HFF-Myc (cell line): ENCODE results near the gene CNOT8.

Source experiments
- DNase-seq: peaks from one replicate; pipeline ENCODE4 v3.0.0-alpha.2; 2011; ENCODE audit warnings: low read depth; ENCODE audit errors: extremely low read depth
- H3K4me3 ChIP-seq: replicated peaks from 2 replicates; pipeline ENCODE4 v1.5.1; 2011; ENCODE audit warnings: low read depth, mild to moderate bottlenecking, control low read depth, low read length
- TF ChIP-seq, protein P1 (sequence below): IDR thresholded peaks from 2 replicates; pipeline ENCODE4 v1.5.1; 2012; ENCODE audit warnings: mild to moderate bottlenecking, low read depth, low read length, control low read depth; ENCODE audit errors: missing control alignments

The CNOT8 gene

DNA sequence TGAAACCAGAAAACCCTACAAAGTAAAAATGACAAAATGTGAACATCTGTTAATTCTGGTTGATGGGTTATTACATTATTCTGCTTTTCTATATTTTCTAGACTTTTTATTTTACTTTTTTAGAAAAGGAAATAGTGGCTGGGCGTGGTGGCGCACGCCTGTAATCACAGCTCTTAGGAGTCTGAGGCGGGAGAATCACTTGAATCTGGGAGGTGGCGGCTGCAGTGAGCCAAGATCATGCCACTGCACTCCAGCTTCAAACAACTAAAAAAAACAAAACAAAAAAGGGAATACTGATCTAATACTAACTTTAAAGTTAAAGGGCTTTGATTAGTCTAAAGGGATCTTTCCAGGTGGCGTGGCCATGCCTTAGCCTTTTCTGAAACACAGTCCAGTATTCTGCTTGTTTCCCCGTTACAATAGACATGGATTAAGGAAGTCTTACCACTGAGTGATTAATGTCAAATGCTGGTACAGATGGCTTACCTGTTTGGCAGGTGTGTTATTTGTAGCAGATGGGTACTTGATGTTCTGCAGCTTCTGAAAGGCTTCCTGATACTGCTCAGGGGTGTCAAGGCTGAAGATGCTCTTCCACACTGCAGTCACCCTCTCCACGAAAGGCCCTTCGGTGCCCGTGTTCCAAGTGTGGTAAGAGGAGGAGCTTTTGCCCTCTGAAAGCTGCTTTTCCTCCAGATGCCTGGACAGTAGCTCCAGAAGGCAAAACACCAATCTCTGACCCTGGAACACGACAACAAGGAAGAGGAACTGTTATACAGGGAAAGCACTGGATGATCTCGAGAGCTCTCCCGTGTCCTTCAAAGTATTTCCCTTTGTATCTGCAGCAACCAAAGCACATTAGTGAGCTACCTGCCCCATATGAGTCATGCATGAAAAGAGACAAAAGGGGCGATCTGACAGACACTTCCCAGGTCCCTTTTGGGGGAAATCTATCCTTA lies 37.5 kb downstream of the CNOT8 start:
- DNase-seq = no peak
- TF ChIP-seq, protein P1, sequence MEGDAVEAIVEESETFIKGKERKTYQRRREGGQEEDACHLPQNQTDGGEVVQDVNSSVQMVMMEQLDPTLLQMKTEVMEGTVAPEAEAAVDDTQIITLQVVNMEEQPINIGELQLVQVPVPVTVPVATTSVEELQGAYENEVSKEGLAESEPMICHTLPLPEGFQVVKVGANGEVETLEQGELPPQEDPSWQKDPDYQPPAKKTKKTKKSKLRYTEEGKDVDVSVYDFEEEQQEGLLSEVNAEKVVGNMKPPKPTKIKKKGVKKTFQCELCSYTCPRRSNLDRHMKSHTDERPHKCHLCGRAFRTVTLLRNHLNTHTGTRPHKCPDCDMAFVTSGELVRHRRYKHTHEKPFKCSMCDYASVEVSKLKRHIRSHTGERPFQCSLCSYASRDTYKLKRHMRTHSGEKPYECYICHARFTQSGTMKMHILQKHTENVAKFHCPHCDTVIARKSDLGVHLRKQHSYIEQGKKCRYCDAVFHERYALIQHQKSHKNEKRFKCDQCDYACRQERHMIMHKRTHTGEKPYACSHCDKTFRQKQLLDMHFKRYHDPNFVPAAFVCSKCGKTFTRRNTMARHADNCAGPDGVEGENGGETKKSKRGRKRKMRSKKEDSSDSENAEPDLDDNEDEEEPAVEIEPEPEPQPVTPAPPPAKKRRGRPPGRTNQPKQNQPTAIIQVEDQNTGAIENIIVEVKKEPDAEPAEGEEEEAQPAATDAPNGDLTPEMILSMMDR = no peak

DNA sequence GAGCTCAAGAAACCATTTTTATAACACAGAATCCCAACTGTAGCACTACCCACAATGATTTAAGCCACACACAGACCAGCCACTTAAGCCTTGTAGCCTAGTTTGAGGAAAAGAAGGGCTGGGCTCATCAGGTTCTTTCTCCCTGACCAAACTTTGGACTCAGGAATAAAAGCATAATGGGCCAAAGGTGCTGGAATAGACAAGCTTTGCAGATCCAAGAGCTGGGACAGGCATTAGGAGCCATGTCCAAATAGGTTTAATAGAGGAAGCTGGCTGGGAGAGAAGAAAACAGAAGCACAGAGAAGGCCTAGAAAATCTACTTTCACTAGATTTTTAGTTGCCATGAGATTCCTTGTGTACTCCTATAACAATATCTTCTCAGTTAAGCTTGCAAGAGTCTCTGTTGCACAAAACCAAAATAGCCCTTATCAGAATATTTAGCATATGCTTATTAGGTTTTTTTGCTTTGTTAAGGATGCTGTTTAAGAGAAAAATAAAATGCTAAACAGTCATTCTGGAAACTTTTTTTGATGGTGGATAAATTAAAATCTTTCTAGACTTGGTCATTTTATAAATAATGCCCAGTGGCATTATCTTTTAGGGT lies 38.2 kb downstream of the CNOT8 start:
- no peak for DNase-seq
- TF ChIP-seq, protein P1 = no peak
- no peak overlapping the region for H3K4me3 ChIP-seq

More for the DNA sequence above, 37.5 kb downstream of the CNOT8 start:
- no peak overlapping the region for H3K4me3 ChIP-seq

DNA sequence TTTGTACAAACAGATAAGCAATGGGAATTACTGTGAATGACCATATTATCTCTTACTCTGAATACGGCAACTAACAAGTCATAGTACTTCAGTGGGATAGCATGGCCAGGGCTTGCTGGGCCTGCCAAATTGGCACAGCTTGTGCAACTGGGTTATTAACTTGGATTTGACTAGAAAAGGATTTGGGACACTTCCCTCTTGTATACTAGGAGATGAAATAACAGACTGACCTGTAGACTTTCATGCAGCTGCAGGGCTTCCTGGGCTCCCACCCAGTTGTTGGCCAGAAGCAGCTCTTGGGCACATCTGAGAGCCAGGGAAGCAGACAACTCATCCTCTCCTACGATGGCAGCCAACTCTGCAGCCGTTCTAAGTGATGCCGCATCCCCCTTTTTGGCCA lies 39.8 kb downstream of the CNOT8 start:
- H3K4me3 ChIP-seq = no peak overlapping the region
- TF ChIP-seq, protein P1 = no peak
- no peak for DNase-seq

DNA sequence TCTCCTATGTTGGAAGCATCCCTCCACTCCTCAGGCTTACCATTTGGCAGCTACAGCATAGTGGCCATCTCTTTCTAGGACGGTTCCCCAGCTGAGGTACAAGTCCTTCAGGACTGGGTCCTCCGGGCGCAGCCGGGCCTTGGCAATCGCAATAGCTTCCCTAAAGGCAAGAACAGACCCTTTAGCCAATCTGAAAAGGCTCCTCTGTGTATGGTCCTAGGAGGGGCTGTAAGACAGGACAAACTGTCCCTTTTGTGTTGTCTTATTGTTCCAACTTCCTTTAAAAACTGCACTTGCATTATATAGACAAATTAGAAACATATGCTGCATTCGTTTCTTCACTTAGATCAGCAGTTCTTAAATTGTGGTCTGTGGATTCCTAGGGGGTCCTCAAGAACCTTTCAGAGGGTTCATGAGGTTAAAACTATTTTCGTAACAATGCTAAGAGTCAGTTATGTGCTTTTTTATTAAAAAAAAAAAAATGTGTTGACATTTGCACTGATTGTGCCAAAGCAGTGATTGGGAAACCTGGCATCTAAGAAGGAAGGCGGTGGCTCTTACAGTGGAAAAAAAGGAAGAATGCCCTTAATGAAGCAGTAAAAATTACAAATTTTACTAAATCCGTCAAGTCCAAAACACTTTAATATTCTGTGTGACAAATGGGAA lies 40.9 kb downstream of the CNOT8 start:
- DNase-seq = no peak
- TF ChIP-seq, protein P1 = no peak
- no peak overlapping the region for H3K4me3 ChIP-seq

DNA sequence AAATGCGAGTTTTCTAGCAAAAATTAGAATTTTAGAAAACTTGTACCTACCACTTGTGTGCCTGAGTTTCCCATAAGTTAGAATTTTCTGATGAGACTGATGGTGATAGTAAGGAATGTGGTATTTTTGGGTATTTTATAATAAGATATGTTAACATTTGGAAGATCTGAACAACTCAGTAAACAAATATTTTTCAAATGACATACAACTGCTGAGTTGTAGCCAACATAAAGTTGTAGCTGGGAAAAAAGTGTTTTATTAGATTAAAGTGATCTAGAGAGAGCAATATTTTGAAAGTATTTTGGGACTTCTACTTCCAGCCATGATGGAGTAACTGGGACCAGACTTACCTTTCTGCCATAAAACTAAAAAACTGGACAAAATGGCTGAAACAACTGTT lies 41.6 kb downstream of the CNOT8 start:
- TF ChIP-seq, protein P1 = no peak
- no peak for DNase-seq
- no peak overlapping the region for H3K4me3 ChIP-seq

DNA sequence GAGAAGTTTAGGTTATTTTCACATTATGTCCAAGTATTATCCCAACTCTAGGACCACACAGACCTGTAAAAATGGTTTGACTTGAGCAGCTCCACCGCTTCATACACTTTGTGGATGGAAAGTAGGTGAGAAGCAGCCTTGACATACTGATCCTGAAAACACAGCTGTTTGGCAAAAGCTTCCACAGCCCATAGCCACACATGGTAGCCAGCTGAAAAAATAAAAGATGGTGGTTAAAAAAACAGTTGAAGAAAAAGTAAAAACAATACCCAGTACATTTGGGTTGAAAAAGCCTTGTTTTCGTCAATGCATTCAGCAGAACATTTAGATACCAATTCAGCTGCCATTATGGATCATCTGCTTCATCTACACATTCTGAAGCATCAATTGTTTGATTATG lies 42.8 kb downstream of the CNOT8 start:
- TF ChIP-seq, protein P1 = no peak
- no peak overlapping the region for H3K4me3 ChIP-seq
- peak; percentile 26 for DNase-seq
